Left ventricle myocardium inferior (tissue), 1 donor: ENCODE data around the gene ZNF689. TPM values are rescaled to one million over a fixed set of nuclear protein-coding genes. Genes with fewer than 3 reads are reported as not detected.

Experiments used
- DNase-seq: peaks from one replicate; pipeline ENCODE4 v3.0.0-alpha.2; 2020
- H3K27ac ChIP-seq: fragments of 200-600 bp; replicated peaks from 2 replicates; pipeline ENCODE4 v1.8.0; 2021
- H3K27me3 ChIP-seq: fragments of 200-600 bp; 2 replicates; pipeline ENCODE4 v1.8.0; 2021; ENCODE audit warnings: low read depth
- H3K36me3 ChIP-seq: fragments of 200-600 bp; 2 replicates; pipeline ENCODE4 v1.8.0; 2021
- H3K4me1 ChIP-seq: fragments of 200-600 bp; 2 replicates; pipeline ENCODE4 v1.8.0; 2021
- H3K4me3 ChIP-seq: fragments of 200-600 bp; 2 replicates; pipeline ENCODE4 v1.8.0; 2021; ENCODE audit warnings: mild to moderate bottlenecking, moderate library complexity
- H3K9me3 ChIP-seq: fragments of 200-600 bp; replicated peaks from 2 replicates; pipeline ENCODE4 v1.8.0; 2021
- CTCF ChIP-seq: fragments of 200-600 bp; IDR thresholded peaks from 2 replicates; pipeline ENCODE4 v1.8.0; 2021; ENCODE audit warnings: antibody characterized with exemption, mild to moderate bottlenecking, borderline replicate concordance
- intact Hi-C: fragments of 100-400 bp; cut with micrococcal nuclease; formaldehyde crosslinking; loops from one replicate; pipeline ENCODE4 v1.11.0; 2022
- total RNA-seq: library from RNA; stranded (reverse); fragmentation: NEBNext Ultra II Directional; extraction: Animal tissue kit (Norgen Biotek cat#: 25700); gene quantifications from one replicate; pipeline ENCODE4 v1.2.1, GENCODE V29; 2021
- donor health status: DM: no; HTN: yes; CAD: no; lungs with severe emphysema.

The ZNF689 gene
- total RNA-seq, 1 donor from 2014 or later: 5.0 TPM

DNA sequence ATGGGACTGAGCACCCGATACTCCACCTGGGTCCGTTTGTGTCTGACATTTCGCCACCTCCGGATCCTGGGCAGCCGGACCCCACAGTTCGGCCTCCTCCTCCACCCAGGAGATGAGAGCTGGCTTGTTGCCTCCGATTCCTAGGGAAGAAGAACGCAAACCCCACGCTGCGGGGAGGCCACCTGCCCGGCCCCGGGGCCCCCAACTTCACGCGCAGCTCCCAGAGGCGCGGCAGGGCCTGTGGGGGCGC lies 52.6 kb downstream of the ZNF689 start:
- peaks cover 71% of the 10 kb centered on the region for H3K4me1 ChIP-seq
- peak overlapping the region; percentile 96 for H3K27ac ChIP-seq
- no peaks in the 10 kb centered on the region for H3K27me3 ChIP-seq
- peaks cover 30% of the 10 kb centered on the region for H3K36me3 ChIP-seq
- peak overlapping the region; percentile 82 for H3K4me3 ChIP-seq
- intact Hi-C loops: no loop called here
- no peaks in the 10 kb centered on the region for H3K9me3 ChIP-seq
- DNase-seq: no peak
- TF ChIP-seq CTCF: no peak

DNA sequence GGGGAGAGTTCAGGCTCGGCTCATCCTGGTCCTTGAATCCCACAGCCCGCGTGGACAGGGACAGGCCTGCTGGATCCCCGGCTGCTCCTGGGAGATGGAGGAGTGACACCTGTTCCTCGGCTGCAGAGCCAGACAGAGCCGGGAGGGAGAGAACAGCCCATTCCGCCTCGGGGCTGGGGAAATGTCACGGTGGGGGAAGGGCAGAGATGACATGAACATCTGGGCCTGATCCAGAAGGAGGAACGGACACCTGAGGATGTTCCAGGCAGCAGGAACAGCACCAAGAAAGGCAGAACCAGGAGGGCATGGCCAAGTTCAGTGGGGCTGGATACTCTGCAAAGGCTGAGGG lies 54.1 kb downstream of the ZNF689 start:
- H3K36me3 ChIP-seq: peaks cover 30% of the 10 kb centered on the region
- no peaks in the 10 kb centered on the region for H3K9me3 ChIP-seq
- DNase-seq: no peak
- H3K4me3 ChIP-seq: peak overlapping the region; percentile 82
- H3K27ac ChIP-seq: peak overlapping the region; percentile 96
- H3K4me1 ChIP-seq: peaks cover 79% of the 10 kb centered on the region
- intact Hi-C loops: no loop called here
- no peak for TF ChIP-seq CTCF
- H3K27me3 ChIP-seq: no peaks in the 10 kb centered on the region

DNA sequence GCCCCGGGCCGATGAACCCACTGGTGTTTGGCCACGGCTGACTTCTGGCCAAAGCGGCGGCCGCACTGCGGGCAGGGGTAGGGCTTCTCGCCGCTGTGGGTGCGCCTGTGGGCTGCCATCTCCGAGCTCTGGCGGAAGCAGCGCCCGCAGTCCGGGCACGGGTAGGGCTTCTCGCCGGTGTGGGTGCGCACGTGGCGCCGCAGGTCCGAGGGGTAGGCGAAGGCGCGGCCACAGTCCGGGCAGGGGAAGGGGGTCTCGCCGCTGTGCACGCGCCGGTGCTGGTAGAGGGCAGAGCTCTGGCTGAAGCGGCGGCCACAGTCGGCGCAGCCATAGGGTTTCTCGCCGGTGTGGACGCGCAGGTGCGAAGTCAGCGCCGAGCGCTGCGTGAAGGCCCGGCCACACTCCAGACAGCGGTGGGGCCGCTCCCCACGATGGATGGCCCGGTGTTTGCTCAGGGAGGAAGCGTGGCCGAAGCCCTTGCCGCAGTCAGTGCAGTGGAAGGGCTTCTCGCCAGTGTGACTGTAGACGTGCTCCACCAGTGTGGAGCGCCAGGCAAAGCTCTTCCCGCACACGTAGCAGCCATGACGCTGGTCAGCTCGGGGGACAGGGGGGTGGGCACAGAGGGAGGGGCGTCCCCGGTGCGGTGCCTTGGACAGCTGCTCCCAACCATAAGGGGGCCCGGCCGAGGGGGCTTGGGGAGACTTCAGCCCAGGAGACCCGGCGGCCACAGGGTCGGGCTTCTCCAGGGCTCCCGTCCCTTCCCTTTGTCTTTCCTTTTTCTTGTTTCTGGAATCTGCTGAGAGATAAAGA lies 54.7 kb downstream of the ZNF689 start:
- Histone ChIP-seq H3K9me3 (no peaks in the 10 kb centered on the region), H3K36me3 (peaks cover 30% of the 10 kb centered on the region), H3K4me1 (peaks cover 78% of the 10 kb centered on the region), H3K27ac (peak overlapping the region; percentile 96), H3K27me3 (no peaks in the 10 kb centered on the region), H3K4me3 (peak overlapping the region; percentile 82)
- DNase-seq: no peak
- intact Hi-C loops: no loop called here
- TF ChIP-seq CTCF: no peak

DNA sequence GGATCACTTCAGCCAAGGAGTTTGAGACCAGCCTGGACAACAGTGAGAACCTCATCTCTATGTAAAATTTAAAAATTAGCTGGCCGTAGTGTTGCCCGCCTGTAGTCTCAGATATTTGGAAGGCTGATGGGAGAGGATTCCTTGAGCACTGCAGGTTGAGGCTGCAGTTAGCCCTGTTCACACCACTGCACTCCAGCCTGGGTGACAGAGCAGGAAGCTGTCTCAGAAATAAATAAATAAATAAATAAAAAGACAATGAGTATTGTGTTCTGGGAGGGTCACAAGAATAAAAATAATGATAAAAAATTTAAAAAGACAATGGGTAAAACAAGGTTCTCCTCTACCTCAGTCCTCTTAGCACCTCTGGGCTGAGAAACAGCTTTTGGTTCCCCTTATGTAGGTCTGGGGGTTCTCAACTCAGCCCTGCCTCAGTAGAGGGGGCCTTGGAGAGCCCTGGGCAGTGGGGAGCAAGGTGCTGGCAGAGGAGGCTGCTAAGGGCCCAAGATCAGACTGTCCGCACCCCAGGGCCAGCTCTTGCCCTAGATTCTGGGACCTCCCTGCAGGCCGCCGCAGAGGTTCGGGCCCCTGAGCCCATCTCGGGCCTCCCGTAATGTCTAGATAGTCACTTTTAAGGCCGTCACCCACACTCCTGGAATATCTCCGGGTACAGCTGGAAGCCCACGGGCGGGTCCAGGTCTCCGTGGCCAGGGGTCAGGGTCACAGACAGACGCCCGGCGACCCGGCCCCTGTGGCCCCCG lies 55.5 kb downstream of the ZNF689 start:
- intact Hi-C loops: no loop called here
- TF ChIP-seq CTCF: no peak
- Histone ChIP-seq H3K4me3 (no peak overlapping the region), H3K27ac (peak overlapping the region; percentile 79), H3K4me1 (peaks cover 85% of the 10 kb centered on the region), H3K36me3 (peaks cover 30% of the 10 kb centered on the region), H3K27me3 (no peaks in the 10 kb centered on the region), H3K9me3 (no peaks in the 10 kb centered on the region)
- DNase-seq: no peak

GRCh38 chr16:30553393-30553899 lies 56.7 kb downstream of the ZNF689 start:
- Histone ChIP-seq H3K27me3 (no peaks in the 10 kb centered on the region), H3K27ac (peak overlapping the region; percentile 79), H3K4me3 (no peak overlapping the region), H3K9me3 (no peaks in the 10 kb centered on the region), H3K4me1 (peaks cover 94% of the 10 kb centered on the region), H3K36me3 (peaks cover 30% of the 10 kb centered on the region)
- no peak for DNase-seq
- intact Hi-C loops: no loop called here
- no peak for TF ChIP-seq CTCF
